Dermis lymphatic vessel endothelial cell (primary cell): ENCODE measurements around the gene CD36. TPM values are rescaled to one million over a fixed set of nuclear protein-coding genes. Genes with fewer than 3 reads are reported as not detected.

Experiments
- total RNA-seq: library from RNA; depleted of rRNA; stranded (reverse); fragments of >200 nt; gene quantifications from 2 replicates; pipeline ENCODE4 v1.2.1, GENCODE V29; 2014

Gene CD36
- total RNA-seq: 217 and 326 TPM in 2 replicates

GRCh38 chr7:80637911-80638765, at the start of gene CD36:
CD36 (plus strand) TSS chr7:80638642; CDS start chr7:80646741, 8,099 bp downstream.

Other genes with a start within 250 kb of the CD36 start
- gene GNAT3, start 126.6 kb upstream of the CD36 start, total RNA-seq: not detected in 2 replicates